ENCODE data around the gene MYCBP2. TPM values are rescaled to one million over a fixed set of nuclear protein-coding genes. Genes with fewer than 3 reads are reported as not detected.
"Not testable (repeated sequence)": the region's sequence is repeated elsewhere in the genome, so short reads cannot be mapped to it uniquely, and the experiment has no call there.

MYCBP2 gene
- total and polyA plus RNA-seq, 9 donors: 37.3 to 58.4 (median 50.9) TPM

GRCh38 chr13:77359171-77359570, 32.3 kb upstream of the MYCBP2 start:
- Histone ChIP-seq H3K36me3 (ENCODE audit: control insufficient read depth, insufficient read depth, low read length) (no peaks in the 10 kb centered on the region), H3K27me3 (ENCODE audit: control insufficient read depth, insufficient read depth, low read length) (no peaks in the 10 kb centered on the region), H3K9me3 (replicated peaks; ENCODE audit: control insufficient read depth, low read depth, low read length) (no peaks in the 10 kb centered on the region), H3K4me1 (ENCODE audit: control insufficient read depth, insufficient read depth, low read length) (no peaks in the 10 kb centered on the region), H3K27ac (ENCODE audit: low read length) (no peak overlapping the region), H3K4me3 (ENCODE audit: low read length) (no peak overlapping the region)
- no peak for DNase-seq
- no CpG with 5 or more reads among the region's 3 CpGs for WGBS (ENCODE audit: insufficient coverage)

- H3K27ac ChIP-seq (ENCODE audit: low read length): no peak overlapping the region
- H3K9me3 ChIP-seq (replicated peaks; ENCODE audit: control insufficient read depth, low read depth, low read length): no peaks in the 10 kb centered on the region
- WGBS (ENCODE audit: insufficient coverage): 71% methylated on average over 1 of the region's 1 CpG
- H3K4me3 ChIP-seq (ENCODE audit: low read length): no peak overlapping the region
- no peaks in the 10 kb centered on the region for H3K27me3 ChIP-seq (ENCODE audit: control insufficient read depth, insufficient read depth, low read length)
- H3K4me1 ChIP-seq (ENCODE audit: control insufficient read depth, insufficient read depth, low read length): no peaks in the 10 kb centered on the region
- no peaks in the 10 kb centered on the region for H3K36me3 ChIP-seq (ENCODE audit: control insufficient read depth, insufficient read depth, low read length)
- no peak for DNase-seq
Observed at GRCh38 chr13:77358001-77358400, 31.1 kb upstream of the MYCBP2 start.

- no peak overlapping the region for H3K4me3 ChIP-seq (ENCODE audit: low read length)
- H3K4me1 ChIP-seq (ENCODE audit: control insufficient read depth, insufficient read depth, low read length): no peaks in the 10 kb centered on the region
- H3K27ac ChIP-seq (ENCODE audit: low read length): no peak overlapping the region
- H3K9me3 ChIP-seq (replicated peaks; ENCODE audit: control insufficient read depth, low read depth, low read length): no peaks in the 10 kb centered on the region
- DNase-seq: no peak
- no peaks in the 10 kb centered on the region for H3K36me3 ChIP-seq (ENCODE audit: control insufficient read depth, insufficient read depth, low read length)
- H3K27me3 ChIP-seq (ENCODE audit: control insufficient read depth, insufficient read depth, low read length): no peaks in the 10 kb centered on the region
- WGBS (ENCODE audit: insufficient coverage): 17% methylated on average over 1 of the region's 2 CpGs
Observed at GRCh38 chr13:77356155-77356554, 29.3 kb upstream of the MYCBP2 start.

GRCh38 chr13:77353995-77354394, 27.1 kb upstream of the MYCBP2 start:
- no peak for DNase-seq
- WGBS (ENCODE audit: insufficient coverage): no CpG with 5 or more reads among the region's 2 CpGs
- Histone ChIP-seq H3K4me1 (ENCODE audit: control insufficient read depth, insufficient read depth, low read length) (no peaks in the 10 kb centered on the region), H3K27me3 (ENCODE audit: control insufficient read depth, insufficient read depth, low read length) (no peaks in the 10 kb centered on the region), H3K4me3 (ENCODE audit: low read length) (no peak overlapping the region), H3K36me3 (ENCODE audit: control insufficient read depth, insufficient read depth, low read length) (no peaks in the 10 kb centered on the region), H3K9me3 (replicated peaks; ENCODE audit: control insufficient read depth, low read depth, low read length) (no peaks in the 10 kb centered on the region), H3K27ac (ENCODE audit: low read length) (no peak overlapping the region)

GRCh38 chr13:77351315-77351714, 24.4 kb upstream of the MYCBP2 start:
- WGBS (ENCODE audit: insufficient coverage): no CpG with 5 or more reads among the region's 3 CpGs
- no peaks in the 10 kb centered on the region for H3K27me3 ChIP-seq (ENCODE audit: control insufficient read depth, insufficient read depth, low read length)
- no peaks in the 10 kb centered on the region for H3K36me3 ChIP-seq (ENCODE audit: control insufficient read depth, insufficient read depth, low read length)
- no peaks in the 10 kb centered on the region for H3K9me3 ChIP-seq (replicated peaks; ENCODE audit: control insufficient read depth, low read depth, low read length)
- no peak overlapping the region for H3K27ac ChIP-seq (ENCODE audit: low read length)
- no peak for DNase-seq
- H3K4me1 ChIP-seq (ENCODE audit: control insufficient read depth, insufficient read depth, low read length): no peaks in the 10 kb centered on the region
- H3K4me3 ChIP-seq (ENCODE audit: low read length): no peak overlapping the region

- no peak for DNase-seq
- WGBS (ENCODE audit: insufficient coverage): no CpG with 5 or more reads among the region's 1 CpG
- H3K4me3 ChIP-seq (ENCODE audit: low read length): no peak overlapping the region
- H3K27ac ChIP-seq (ENCODE audit: low read length): no peak overlapping the region
- H3K4me1 ChIP-seq (ENCODE audit: control insufficient read depth, insufficient read depth, low read length): no peaks in the 10 kb centered on the region
- no peaks in the 10 kb centered on the region for H3K36me3 ChIP-seq (ENCODE audit: control insufficient read depth, insufficient read depth, low read length)
- H3K9me3 ChIP-seq (replicated peaks; ENCODE audit: control insufficient read depth, low read depth, low read length): no peaks in the 10 kb centered on the region
- no peaks in the 10 kb centered on the region for H3K27me3 ChIP-seq (ENCODE audit: control insufficient read depth, insufficient read depth, low read length)
Observed at GRCh38 chr13:77350811-77351210, 23.9 kb upstream of the MYCBP2 start.

- H3K4me1 ChIP-seq (ENCODE audit: control insufficient read depth, insufficient read depth, low read length): no peaks in the 10 kb centered on the region
- H3K9me3 ChIP-seq (replicated peaks; ENCODE audit: control insufficient read depth, low read depth, low read length): no peaks in the 10 kb centered on the region
- DNase-seq: no peak
- WGBS (ENCODE audit: insufficient coverage): 80% methylated on average over 1 of the region's 1 CpG
- H3K27ac ChIP-seq (ENCODE audit: low read length): no peak overlapping the region
- no peaks in the 10 kb centered on the region for H3K36me3 ChIP-seq (ENCODE audit: control insufficient read depth, insufficient read depth, low read length)
- no peaks in the 10 kb centered on the region for H3K27me3 ChIP-seq (ENCODE audit: control insufficient read depth, insufficient read depth, low read length)
- no peak overlapping the region for H3K4me3 ChIP-seq (ENCODE audit: low read length)
Observed at GRCh38 chr13:77349365-77349764, 22.5 kb upstream of the MYCBP2 start.

- not testable (repeated sequence) for DNase-seq; H3K36me3 ChIP-seq (ENCODE audit: control insufficient read depth, insufficient read depth, low read length); H3K4me3 ChIP-seq (ENCODE audit: low read length); H3K4me1 ChIP-seq (ENCODE audit: control insufficient read depth, insufficient read depth, low read length); H3K27ac ChIP-seq (ENCODE audit: low read length); H3K9me3 ChIP-seq (replicated peaks; ENCODE audit: control insufficient read depth, low read depth, low read length); H3K27me3 ChIP-seq (ENCODE audit: control insufficient read depth, insufficient read depth, low read length)
- no CpG with 5 or more reads among the region's 3 CpGs for WGBS (ENCODE audit: insufficient coverage)
Observed at GRCh38 chr13:77347351-77347750, 20.5 kb upstream of the MYCBP2 start.

- Histone ChIP-seq H3K4me3 (ENCODE audit: low read length) (no peak overlapping the region), H3K4me1 (ENCODE audit: control insufficient read depth, insufficient read depth, low read length) (no peaks in the 10 kb centered on the region), H3K27ac (ENCODE audit: low read length) (no peak overlapping the region), H3K27me3 (ENCODE audit: control insufficient read depth, insufficient read depth, low read length) (no peaks in the 10 kb centered on the region), H3K9me3 (replicated peaks; ENCODE audit: control insufficient read depth, low read depth, low read length) (no peaks in the 10 kb centered on the region), H3K36me3 (ENCODE audit: control insufficient read depth, insufficient read depth, low read length) (no peaks in the 10 kb centered on the region)
- 60% methylated on average over 1 of the region's 2 CpGs for WGBS (ENCODE audit: insufficient coverage)
- peak; percentile 37 for DNase-seq
Observed at GRCh38 chr13:77345150-77345780, 18.4 kb upstream of the MYCBP2 start.

GRCh38 chr13:77343841-77344240, 16.9 kb upstream of the MYCBP2 start:
- no CpG with 5 or more reads among the region's 4 CpGs for WGBS (ENCODE audit: insufficient coverage)

GRCh38 chr13:77339408-77339807, 12.5 kb upstream of the MYCBP2 start:
- Histone ChIP-seq H3K9me3 (replicated peaks; ENCODE audit: control insufficient read depth, low read depth, low read length) (no peaks in the 10 kb centered on the region), H3K4me1 (ENCODE audit: control insufficient read depth, insufficient read depth, low read length) (peaks cover 4% of the 10 kb centered on the region), H3K27ac (ENCODE audit: low read length) (no peak overlapping the region), H3K4me3 (ENCODE audit: low read length) (no peak overlapping the region), H3K36me3 (ENCODE audit: control insufficient read depth, insufficient read depth, low read length) (no peaks in the 10 kb centered on the region), H3K27me3 (ENCODE audit: control insufficient read depth, insufficient read depth, low read length) (no peaks in the 10 kb centered on the region)
- DNase-seq: no peak
- WGBS (ENCODE audit: insufficient coverage): no CpG with 5 or more reads among the region's 2 CpGs

More at GRCh38 chr13:77343841-77344240, 16.9 kb upstream of the MYCBP2 start:
- no peaks in the 10 kb centered on the region for H3K27me3 ChIP-seq (ENCODE audit: control insufficient read depth, insufficient read depth, low read length)
- peaks cover 4% of the 10 kb centered on the region for H3K4me1 ChIP-seq (ENCODE audit: control insufficient read depth, insufficient read depth, low read length)
- no peaks in the 10 kb centered on the region for H3K9me3 ChIP-seq (replicated peaks; ENCODE audit: control insufficient read depth, low read depth, low read length)
- no peak for DNase-seq
- no peak overlapping the region for H3K27ac ChIP-seq (ENCODE audit: low read length)
- no peaks in the 10 kb centered on the region for H3K36me3 ChIP-seq (ENCODE audit: control insufficient read depth, insufficient read depth, low read length)
- no peak overlapping the region for H3K4me3 ChIP-seq (ENCODE audit: low read length)

Data from muscle of leg (tissue), 11 donors.